K562 (cell line): ENCODE measurements around the gene HSPA1L. TPM values are rescaled to one million over a fixed set of nuclear protein-coding genes. Genes with fewer than 3 reads are reported as not detected.

Experiments used
- C11orf30 ChIP-seq: fragments of 450-650 bp; IDR thresholded peaks from 2 replicates; pipeline ENCODE4 v1.6.1; 2016; ENCODE audit warnings: low read depth, mild to moderate bottlenecking
- CGGBP1 ChIP-seq: fragments of 250-450 bp; sonication (Bioruptor Pico); IDR thresholded peaks from 2 replicates; pipeline ENCODE4 v1.9.0; 2021; ENCODE audit warnings: mild to moderate bottlenecking
- CREBBP ChIP-seq: IDR thresholded peaks from one replicate; pipeline ENCODE4 v1.6.1; 2012; ENCODE audit warnings: low read depth, mild to moderate bottlenecking, control low read depth, inconsistent platforms, low read length
- FOS ChIP-seq: IDR thresholded peaks from 3 replicates; pipeline ENCODE4 v1.6.1; 2011; ENCODE audit not compliant: insufficient read length; ENCODE audit errors: extremely low read depth
- HMGN3 ChIP-seq: IDR thresholded peaks from 2 replicates; pipeline ENCODE4 v1.6.1; 2011; ENCODE audit warnings: borderline replicate concordance, low read depth, mild to moderate bottlenecking, mixed read lengths, low read length; ENCODE audit not compliant: insufficient read length; ENCODE audit errors: extremely low read depth
- MNT ChIP-seq, 2 experiments: fragments of 450-650 bp; conservative IDR thresholded peaks; 2 replicates each; pipeline ENCODE4 v1.6.1; 2017; ENCODE audit warnings: mild to moderate bottlenecking in 2 of 2, moderate library complexity in 2 of 2
- MXI1 ChIP-seq: IDR thresholded peaks from 2 replicates; pipeline ENCODE4 v1.6.1; 2011; ENCODE audit warnings: low read depth, mild to moderate bottlenecking, improper control_type of control experiment, low read length
- NONO ChIP-seq, 2 experiments: fragments of 200-400 bp in 1 of 2; fragments of 450-650 bp in 1 of 2; formaldehyde crosslinking in 1 of 2; IDR thresholded peaks; 2 replicates each; pipeline ENCODE4 v1.6.1; 2017; ENCODE audit warnings: low read depth in 2 of 2, mild to moderate bottlenecking in 2 of 2, moderate library complexity in 2 of 2, low read length in 1 of 2
- POLR2A ChIP-seq: fragments of 450-650 bp; conservative IDR thresholded peaks from 2 replicates; pipeline ENCODE4 v1.6.1; 2016
- POLR2AphosphoS2 ChIP-seq: IDR thresholded peaks from 2 replicates; pipeline ENCODE4 v1.6.1; 2012; ENCODE audit warnings: low read length, improper control_type of control experiment
- POLR2B ChIP-seq: fragments of 450-650 bp; IDR thresholded peaks from 2 replicates; pipeline ENCODE4 v1.6.1; 2018; ENCODE audit warnings: low read depth; ENCODE audit not compliant: partially characterized antibody
- POLR2H ChIP-seq: IDR thresholded peaks from 2 replicates; pipeline ENCODE4 v1.6.1; 2016; ENCODE audit warnings: missing genetic modification characterization, low read depth, mild to moderate bottlenecking, control low read depth, missing compliant biosample characterization, moderate library complexity
- RERE ChIP-seq: sonication (generic); formaldehyde crosslinking; IDR thresholded peaks from 2 replicates; pipeline ENCODE4 v1.8.0; 2023; ENCODE audit warnings: missing genetic modification reagents, mild to moderate bottlenecking, borderline replicate concordance
- RUNX1 ChIP-seq: sonication (generic); IDR thresholded peaks from 2 replicates; pipeline ENCODE4 v1.6.1; 2016; ENCODE audit warnings: antibody characterized with exemption, low read depth
- SMARCE1 ChIP-seq: fragments of 450-650 bp; IDR thresholded peaks from 2 replicates; pipeline ENCODE4 v1.7.1; 2016; ENCODE audit warnings: mild to moderate bottlenecking
- SREBF2 ChIP-seq: sonication (generic); formaldehyde crosslinking; IDR thresholded peaks from 2 replicates; pipeline ENCODE4 v1.4.0; 2020; ENCODE audit warnings: mild to moderate bottlenecking, missing genetic modification reagents
- ZNF121 ChIP-seq: sonication (generic); formaldehyde crosslinking; conservative IDR thresholded peaks from 2 replicates; pipeline ENCODE4 v1.8.0; 2022; ENCODE audit warnings: missing genetic modification reagents
- ZNF280A ChIP-seq: fragments of 450-650 bp; IDR thresholded peaks from 2 replicates; pipeline ENCODE4 v1.6.1; 2018; ENCODE audit warnings: mild to moderate bottlenecking, low read depth; ENCODE audit not compliant: partially characterized antibody
- ZNF75A ChIP-seq: fragments of 450-650 bp; formaldehyde crosslinking; IDR thresholded peaks from 2 replicates; pipeline ENCODE4 v1.4.0; 2020; ENCODE audit warnings: mild to moderate bottlenecking
- polyA plus RNA-seq, 8 experiments: library from polyadenylated mRNA; depleted of rRNA in 4 of 8; stranded (reverse) in 5 of 8; unstranded in 3 of 8; fragments of >200 nt; fragmentation: Nextera tagmentation in 2 of 8; fragmentation: Illumina TruSeq in 1 of 8; extraction: Ambion mirVana in 2 of 8; extraction: Trizol in 1 of 8; gene quantifications; 2 replicates each; pipeline versions ENCODE4 v1.2.1 to v1.2.3, GENCODE V29; 2011 to 2014; ENCODE audit warnings: inconsistent platforms in 1 of 8, missing spikeins in 1 of 8
- total RNA-seq, 7 experiments: library from RNA; depleted of rRNA in 6 of 7; stranded (reverse); fragments of >200 nt in 6 of 7; fragmentation: Illumina TruSeq in 2 of 7; extraction: Trizol in 2 of 7; gene quantifications; 2 replicates each; pipeline versions ENCODE4 v1.2.1 to v1.2.3, GENCODE V29; 2011 to 2021; ENCODE audit warnings: low replicate concordance in 1 of 7

Gene HSPA1L
- total and polyA plus RNA-seq, 9 of the 15 experiments (the other 6 are each of a cell fraction or from before 2014, with no cell fraction given) = 0.14 to 2.1 (median 1.3) TPM

GRCh38 chr6:31834367-31835250 lies 19.5 kb upstream of the HSPA1L start (continued):
- TF ChIP-seq MNT (conservative IDR thresholded peaks at IDR 0.05) (no peak), ZNF121 (no peak; the same call in 1 of the 2 replicates), FOS (no peak), POLR2A (peak; percentile 100), RERE (CRISPR knock-in tag) (peak; percentile 47; the same call in 1 of the 2 replicates), NONO (IDR thresholded peaks at IDR 0.05; ENCODE audit: low read depth in 2 of 2, low read length in 1 of 2) (peak in 1 of 2 experiments; percentile 93; a peak in 2 of 4 replicates), MXI1 (peak; percentile 85), C11orf30 (no peak), POLR2H (no peak), CGGBP1 (CRISPR knock-in tag) (peak; percentile 90), SMARCE1 (peak; percentile 86), CREBBP (no peak), HMGN3 (peak; percentile 99), ZNF280A (no peak), ZNF75A (CRISPR knock-in tag) (no peak), RUNX1 (no peak), SREBF2 (peak; percentile 98; the same call in 1 of the 2 replicates), POLR2AphosphoS2 (peak; percentile 92), POLR2B (peak; percentile 99)
